GM23338 (cell line): Measurements from ENCODE around the gene ORM1. TPM values are rescaled to one million over a fixed set of nuclear protein-coding genes. Genes with fewer than 3 reads are reported as not detected.

Source experiments
- ATAC-seq: fragments of 200-7000 bp; cut with Tn5 transposase; 3 replicates; pipeline ENCODE4 v1.9.1; 2020
- DNase-seq: peaks from one replicate; pipeline ENCODE4 v3.0.0-alpha.2; 2015; ENCODE audit warnings: low spot score
- H2AFZ ChIP-seq: fragments of 200-600 bp; sonication (generic); 2 replicates; pipeline ENCODE4 v1.8.0; 2016; ENCODE audit warnings: antibody characterized with exemption, mild to moderate bottlenecking, moderate library complexity
- H3F3A ChIP-seq: fragments of 200-600 bp; sonication (generic); replicated peaks from 2 replicates; pipeline ENCODE4 v1.8.0; 2017; ENCODE audit warnings: antibody characterized with exemption, mixed run types, low read depth
- H3K27ac ChIP-seq: fragments of 200-600 bp; sonication (generic); 2 replicates; pipeline ENCODE4 v1.6.1; 2016; ENCODE audit warnings: low read depth
- H3K27me3 ChIP-seq: fragments of 200-600 bp; sonication (generic); 2 replicates; pipeline ENCODE4 v1.8.0; 2016; ENCODE audit warnings: mild to moderate bottlenecking, mixed run types, moderate library complexity; ENCODE audit not compliant: insufficient read depth
- H3K36me3 ChIP-seq: fragments of 200-600 bp; sonication (generic); 2 replicates; pipeline ENCODE4 v1.8.0; 2016; ENCODE audit warnings: mild to moderate bottlenecking; ENCODE audit not compliant: insufficient read depth
- H3K4me1 ChIP-seq: fragments of 200-600 bp; sonication (generic); 2 replicates; pipeline ENCODE4 v1.8.0; 2016; ENCODE audit warnings: mild to moderate bottlenecking, moderate library complexity; ENCODE audit not compliant: insufficient read depth
- H3K4me2 ChIP-seq: fragments of 200-600 bp; sonication (generic); 2 replicates; pipeline ENCODE4 v1.7.1; 2017; ENCODE audit warnings: mixed run types
- H3K4me3 ChIP-seq: fragments of 200-600 bp; sonication (generic); 2 replicates; pipeline ENCODE4 v1.6.1; 2016; ENCODE audit warnings: mixed run types
- H3K79me2 ChIP-seq: fragments of 200-600 bp; sonication (generic); replicated peaks from 2 replicates; pipeline ENCODE4 v1.8.0; 2017; ENCODE audit warnings: mild to moderate bottlenecking; ENCODE audit not compliant: insufficient read depth
- H3K9me2 ChIP-seq: fragments of 200-600 bp; sonication (generic); 2 replicates; pipeline ENCODE4 v1.8.0; 2017; ENCODE audit not compliant: insufficient read depth
- H4K20me1 ChIP-seq: fragments of 200-600 bp; sonication (generic); replicated peaks from 2 replicates; pipeline ENCODE4 v1.8.0; 2017; ENCODE audit warnings: mild to moderate bottlenecking; ENCODE audit not compliant: insufficient read depth
- H3K27ac Mint-ChIP-seq: 2 replicates; pipeline ENCODE4 v1.8.0; 2020; ENCODE audit warnings: inconsistent platforms, mild to moderate bottlenecking, moderate library complexity, mixed read lengths
- H3K27me3 Mint-ChIP-seq: 3 replicates; pipeline ENCODE4 v1.8.0; 2022; ENCODE audit warnings: low read depth, mild to moderate bottlenecking, moderate library complexity, mixed read lengths, inconsistent platforms; ENCODE audit not compliant: insufficient read depth, poor library complexity
- H3K36me3 Mint-ChIP-seq: 3 replicates; pipeline ENCODE4 v1.8.0; 2021; ENCODE audit warnings: low read depth, mild to moderate bottlenecking, inconsistent platforms, moderate library complexity, mixed read lengths
- H3K4me1 Mint-ChIP-seq: 3 replicates; pipeline ENCODE4 v1.8.0; 2020; ENCODE audit warnings: mild to moderate bottlenecking, inconsistent platforms, mixed read lengths
- H3K4me3 Mint-ChIP-seq: 3 replicates; pipeline ENCODE4 v1.8.0; 2021; ENCODE audit warnings: moderate library complexity, mild to moderate bottlenecking, inconsistent platforms, mixed read lengths
- H3K9me3 Mint-ChIP-seq: 3 replicates; pipeline ENCODE4 v1.8.0; 2020; ENCODE audit warnings: moderate library complexity, mild to moderate bottlenecking, inconsistent platforms, mixed read lengths
- CREB1 ChIP-seq: fragments of 250-450 bp; sonication (Bioruptor Pico); IDR thresholded peaks from 2 replicates; pipeline ENCODE4 v1.5.0; 2020; ENCODE audit warnings: low read depth, mild to moderate bottlenecking, moderate library complexity
- ETS1 ChIP-seq: IDR thresholded peaks from 2 replicates; pipeline ENCODE4 v1.6.1; 2016; ENCODE audit warnings: antibody characterized with exemption
- EZH2 ChIP-seq: fragments of 200-600 bp; sonication (generic); IDR thresholded peaks from one replicate; pipeline ENCODE4 v1.8.0; 2017; ENCODE audit warnings: antibody characterized with exemption, mild to moderate bottlenecking, low read depth; ENCODE audit not compliant: unreplicated experiment
- EZH2phosphoT487 ChIP-seq: fragments of 200-600 bp; sonication (generic); IDR thresholded peaks from one replicate; pipeline ENCODE4 v1.8.1; 2018; ENCODE audit warnings: antibody characterized with exemption; ENCODE audit not compliant: unreplicated experiment
- NANOG ChIP-seq: IDR thresholded peaks from 2 replicates; pipeline ENCODE4 v1.6.1; 2016; ENCODE audit warnings: antibody characterized with exemption, borderline replicate concordance
- POLR2AphosphoS5 ChIP-seq: IDR thresholded peaks from 2 replicates; pipeline ENCODE4 v1.6.1; 2016; ENCODE audit warnings: antibody characterized with exemption, low read depth
- STAT1 ChIP-seq: IDR thresholded peaks from one replicate; pipeline ENCODE4 v1.6.1; 2016; ENCODE audit warnings: antibody characterized with exemption; ENCODE audit not compliant: unreplicated experiment
- ZNF114 ChIP-seq: fragments of 250-450 bp; sonication (Bioruptor Pico); IDR thresholded peaks from 2 replicates; pipeline ENCODE4 v1.5.0; 2020; ENCODE audit warnings: mild to moderate bottlenecking, moderate library complexity
- ZNF331 ChIP-seq: fragments of 250-450 bp; sonication (Bioruptor Pico); IDR thresholded peaks from 2 replicates; pipeline ENCODE4 v1.5.0; 2020; ENCODE audit warnings: low read depth, mild to moderate bottlenecking, moderate library complexity
- ZNF462 ChIP-seq: fragments of 250-450 bp; sonication (Bioruptor Pico); IDR thresholded peaks from 2 replicates; pipeline ENCODE4 v1.5.0; 2020; ENCODE audit warnings: mild to moderate bottlenecking, moderate library complexity
- polyA plus RNA-seq: library from polyadenylated mRNA; unstranded; fragments of >200 nt; fragmentation: Nextera tagmentation; extraction: Ambion mirVana; gene quantifications from 2 replicates; pipeline ENCODE4 v1.2.1, GENCODE V29; 2016
- total RNA-seq: library from RNA; depleted of rRNA; stranded (reverse); fragments of >200 nt; shearing (Covaris generic); gene quantifications from 2 replicates; pipeline ENCODE4 v1.2.3, GENCODE V29; 2014
- TF ChIP-seq, protein P1 (sequence below), 2 experiments: fragments of 200-600 bp in 1 of 2; sonication (generic) in 1 of 2; conservative IDR thresholded peaks; 2 replicates each; pipeline versions ENCODE4 v1.5.1 to v1.6.1; 2016 to 2017; ENCODE audit warnings: antibody characterized with exemption in 2 of 2, low read depth in 2 of 2, mild to moderate bottlenecking in 2 of 2, moderate library complexity in 1 of 2

Gene ORM1
- total and polyA plus RNA-seq, 2 experiments from 2014 or later, result not detected

- TF ChIP-seq ZNF462, result no peak
- TF ChIP-seq NANOG, result no peak
- TF ChIP-seq POLR2AphosphoS5, result no peak
- TF ChIP-seq EZH2, result no peak
- no peak for TF ChIP-seq ZNF114
- TF ChIP-seq STAT1, result no peak
- TF ChIP-seq ETS1, result no peak
- TF ChIP-seq CREB1 (CRISPR knock-in tag), result no peak
These were observed 33.8 kb upstream of the ORM1 start (continued) for GRCh38 chr9:114289106-114289505.

DNA sequence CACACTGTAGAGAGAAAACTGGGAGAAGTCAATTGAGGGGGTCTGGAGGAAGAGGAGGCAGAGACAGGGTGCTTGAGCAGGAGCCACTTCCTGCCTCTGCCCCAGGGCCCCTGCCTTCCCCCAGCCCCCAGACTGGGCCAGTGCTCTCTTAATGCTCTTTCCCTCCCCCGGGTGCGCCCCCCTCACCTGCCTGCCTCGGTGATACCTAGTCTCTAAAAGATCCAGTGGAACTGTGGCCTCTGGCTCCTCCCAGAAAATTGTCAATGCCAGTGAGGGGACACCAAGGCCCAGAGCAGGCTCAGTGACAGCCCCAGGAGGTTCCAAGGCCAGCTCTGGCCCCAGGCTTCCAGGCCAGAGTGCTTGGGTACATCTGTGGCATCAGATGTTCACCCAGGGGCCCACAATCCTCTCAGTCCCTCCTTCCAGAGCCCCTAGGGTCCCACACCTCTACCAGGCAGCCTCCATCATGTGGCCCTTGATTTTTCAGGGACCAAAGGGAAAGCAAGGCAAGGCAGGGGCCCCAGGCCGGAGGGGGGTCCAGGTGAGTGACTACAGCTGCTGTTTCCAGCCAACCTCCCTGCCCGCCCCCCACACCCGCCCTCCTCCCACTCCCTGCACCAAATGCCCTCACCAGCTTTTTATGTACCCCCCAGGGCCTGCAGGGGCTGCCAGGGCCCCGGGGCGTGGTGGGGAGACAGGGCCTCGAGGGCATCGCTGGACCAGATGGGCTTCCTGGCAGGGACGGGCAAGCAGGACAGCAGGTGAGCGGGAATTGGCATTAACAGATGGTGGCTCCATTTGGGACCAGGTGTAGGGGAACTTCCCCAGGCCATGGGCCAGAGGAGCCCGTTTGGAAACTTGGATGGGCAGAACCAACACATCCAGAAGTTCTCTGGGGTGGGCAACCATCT is 33.1 kb upstream of the ORM1 start:
- H2AFZ ChIP-seq, result no peak overlapping the region
- Mint-ChIP-seq H3K4me3 (no peak overlapping the region), H3K27me3 (no peaks in the 10 kb centered on the region), H3K4me1 (peaks cover 23% of the 10 kb centered on the region), H3K36me3 (peaks cover 26% of the 10 kb centered on the region), H3K9me3 (peaks cover 5% of the 10 kb centered on the region), H3K27ac (no peak overlapping the region)
- H4K20me1 ChIP-seq, result no peaks in the 10 kb centered on the region
- H3K4me3 ChIP-seq, result no peak overlapping the region
- ATAC-seq (no peak), DNase-seq (no peak)
- no peak overlapping the region for H3K4me2 ChIP-seq
- no peaks in the 10 kb centered on the region for H3K9me2 ChIP-seq
- H3F3A ChIP-seq, result no peaks in the 10 kb centered on the region
- H3K27me3 ChIP-seq, result no peaks in the 10 kb centered on the region
- H3K36me3 ChIP-seq, result peaks cover 20% of the 10 kb centered on the region
- no peaks in the 10 kb centered on the region for H3K79me2 ChIP-seq
- H3K27ac ChIP-seq, result no peak overlapping the region
- peaks cover 7% of the 10 kb centered on the region for H3K4me1 ChIP-seq
- TF ChIP-seq ZNF331 (CRISPR knock-in tag) (no peak), EZH2phosphoT487 (no peak), POLR2AphosphoS5 (no peak)
- TF ChIP-seq, protein P1, sequence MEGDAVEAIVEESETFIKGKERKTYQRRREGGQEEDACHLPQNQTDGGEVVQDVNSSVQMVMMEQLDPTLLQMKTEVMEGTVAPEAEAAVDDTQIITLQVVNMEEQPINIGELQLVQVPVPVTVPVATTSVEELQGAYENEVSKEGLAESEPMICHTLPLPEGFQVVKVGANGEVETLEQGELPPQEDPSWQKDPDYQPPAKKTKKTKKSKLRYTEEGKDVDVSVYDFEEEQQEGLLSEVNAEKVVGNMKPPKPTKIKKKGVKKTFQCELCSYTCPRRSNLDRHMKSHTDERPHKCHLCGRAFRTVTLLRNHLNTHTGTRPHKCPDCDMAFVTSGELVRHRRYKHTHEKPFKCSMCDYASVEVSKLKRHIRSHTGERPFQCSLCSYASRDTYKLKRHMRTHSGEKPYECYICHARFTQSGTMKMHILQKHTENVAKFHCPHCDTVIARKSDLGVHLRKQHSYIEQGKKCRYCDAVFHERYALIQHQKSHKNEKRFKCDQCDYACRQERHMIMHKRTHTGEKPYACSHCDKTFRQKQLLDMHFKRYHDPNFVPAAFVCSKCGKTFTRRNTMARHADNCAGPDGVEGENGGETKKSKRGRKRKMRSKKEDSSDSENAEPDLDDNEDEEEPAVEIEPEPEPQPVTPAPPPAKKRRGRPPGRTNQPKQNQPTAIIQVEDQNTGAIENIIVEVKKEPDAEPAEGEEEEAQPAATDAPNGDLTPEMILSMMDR (conservative IDR thresholded peaks at IDR 0.05; ENCODE audit: low read depth in 2 of 2), result no peak
